Measurements from ENCODE around the gene PSMD1. TPM values are rescaled to one million over a fixed set of nuclear protein-coding genes. Genes with fewer than 3 reads are reported as not detected.

The PSMD1 gene
- total RNA-seq, 2 experiments from 2014 or later, result 27.9 to 31.3 TPM

DNA sequence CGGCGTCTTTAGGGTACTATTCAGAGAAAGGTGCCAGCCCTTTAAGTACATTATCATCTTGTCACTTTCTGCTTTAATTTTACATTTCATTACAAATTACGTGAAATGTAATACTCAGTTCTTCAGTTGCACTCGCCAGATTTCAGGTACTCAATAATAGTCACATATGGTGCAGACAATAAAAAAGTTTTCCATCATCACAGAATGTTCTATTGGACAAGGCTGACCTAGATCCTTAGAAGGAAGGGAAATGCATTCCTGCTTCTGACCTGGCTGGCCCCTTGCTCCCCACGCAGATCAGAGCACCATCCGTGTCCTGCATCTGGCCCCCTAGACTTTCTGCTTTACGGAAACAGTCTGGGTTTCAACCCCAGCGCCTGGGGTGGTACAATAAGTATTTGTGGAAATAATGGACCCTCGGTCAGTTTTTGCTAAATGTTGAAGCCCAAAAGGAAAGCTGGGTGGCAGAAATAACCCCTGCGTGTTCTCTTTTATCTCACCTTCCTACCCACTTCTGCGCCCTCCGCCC is 20.0 kb upstream of the PSMD1 start:
- TF ChIP-seq, protein P1, sequence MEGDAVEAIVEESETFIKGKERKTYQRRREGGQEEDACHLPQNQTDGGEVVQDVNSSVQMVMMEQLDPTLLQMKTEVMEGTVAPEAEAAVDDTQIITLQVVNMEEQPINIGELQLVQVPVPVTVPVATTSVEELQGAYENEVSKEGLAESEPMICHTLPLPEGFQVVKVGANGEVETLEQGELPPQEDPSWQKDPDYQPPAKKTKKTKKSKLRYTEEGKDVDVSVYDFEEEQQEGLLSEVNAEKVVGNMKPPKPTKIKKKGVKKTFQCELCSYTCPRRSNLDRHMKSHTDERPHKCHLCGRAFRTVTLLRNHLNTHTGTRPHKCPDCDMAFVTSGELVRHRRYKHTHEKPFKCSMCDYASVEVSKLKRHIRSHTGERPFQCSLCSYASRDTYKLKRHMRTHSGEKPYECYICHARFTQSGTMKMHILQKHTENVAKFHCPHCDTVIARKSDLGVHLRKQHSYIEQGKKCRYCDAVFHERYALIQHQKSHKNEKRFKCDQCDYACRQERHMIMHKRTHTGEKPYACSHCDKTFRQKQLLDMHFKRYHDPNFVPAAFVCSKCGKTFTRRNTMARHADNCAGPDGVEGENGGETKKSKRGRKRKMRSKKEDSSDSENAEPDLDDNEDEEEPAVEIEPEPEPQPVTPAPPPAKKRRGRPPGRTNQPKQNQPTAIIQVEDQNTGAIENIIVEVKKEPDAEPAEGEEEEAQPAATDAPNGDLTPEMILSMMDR (IDR thresholded peaks at IDR 0.05), result no peak
- DNase-seq (no peak), ATAC-seq (ENCODE audit: poor library complexity) (no peak)
- ChIA-PET POLR2A (no interaction called here), CTCF (no interaction called here)
- no peaks in the 10 kb centered on the region for H3K36me3 ChIP-seq (ENCODE audit: insufficient read depth, low read length)
- H3K27me3 Mint-ChIP-seq, result peaks cover 84% of the 10 kb centered on the region
- no peaks in the 10 kb centered on the region for H3K36me3 Mint-ChIP-seq (ENCODE audit: low read depth)
- H3K4me3 Mint-ChIP-seq, result no peak overlapping the region
- no peaks in the 10 kb centered on the region for H3K9me3 ChIP-seq (ENCODE audit: control insufficient read depth in 1 of 2, insufficient read depth in 1 of 2, low read length in 2 of 2)
- no peaks in the 10 kb centered on the region for H3K4me1 Mint-ChIP-seq (ENCODE audit: low read depth)
- H3K27ac Mint-ChIP-seq, result no peak overlapping the region
- peaks cover 37 to 56% of the 10 kb centered on the region in 2 experiments for H3K27me3 ChIP-seq (ENCODE audit: control insufficient read depth in 1 of 2, insufficient read depth in 2 of 2, low read length in 2 of 2)
- no peak overlapping the region for H3K27ac ChIP-seq (ENCODE audit: low read depth in 1 of 2, low read length in 2 of 2)
- no peaks in the 10 kb centered on the region for H3K9me3 Mint-ChIP-seq
- peaks cover 7% of the 10 kb centered on the region for H3K4me1 ChIP-seq (ENCODE audit: insufficient read depth, low read length)
- H3K4me3 ChIP-seq (ENCODE audit: low read length), result no peak overlapping the region
- intact Hi-C loops (cut with DNase I, micrococcal nuclease), result no loop called here

DNA sequence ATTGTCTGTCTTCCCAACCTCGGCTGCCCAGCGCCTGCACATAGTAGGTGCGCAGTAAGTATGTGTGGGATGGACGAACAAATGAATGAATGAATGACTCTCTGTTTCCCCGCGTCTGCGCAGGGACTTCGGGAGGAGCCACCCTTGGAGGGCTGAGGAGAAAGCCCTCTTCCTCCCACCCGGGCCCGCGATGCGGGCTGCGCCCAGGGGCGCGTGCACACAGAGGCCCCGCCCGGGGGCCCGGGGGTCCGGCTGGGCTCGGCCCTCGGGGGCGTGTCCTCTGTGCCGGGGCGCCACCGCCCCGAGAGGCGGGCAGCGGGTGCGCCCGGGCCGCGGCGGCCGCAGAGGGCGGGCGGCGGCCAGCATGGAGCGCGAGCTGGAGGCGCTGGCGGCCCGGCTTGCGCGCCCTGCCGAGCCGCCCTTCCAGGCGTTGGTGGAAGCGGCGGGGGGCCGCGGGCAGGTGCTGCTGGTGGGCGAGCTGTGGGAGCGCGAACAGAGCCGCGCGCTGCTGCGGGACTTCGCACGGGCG is 19.4 kb upstream of the PSMD1 start, which contains the start of gene C2orf72:
C2orf72 (plus strand) TSS at position 322 of the 529 bp plus-strand sequence; CDS start at position 365, 43 bp downstream.
- Histone ChIP-seq H3K27ac (ENCODE audit: low read depth in 1 of 2, low read length in 2 of 2) (no peak within 1 kb of the TSS), H3K4me3 (ENCODE audit: low read length) (no peak within 1 kb of the TSS), H3K4me1 (ENCODE audit: insufficient read depth, low read length) (peaks cover 7% of the 10 kb centered on the region), H3K9me3 (ENCODE audit: control insufficient read depth in 1 of 2, insufficient read depth in 1 of 2, low read length in 2 of 2) (no peaks in the 10 kb centered on the region), H3K27me3 (ENCODE audit: control insufficient read depth in 1 of 2, insufficient read depth in 2 of 2, low read length in 2 of 2) (peaks cover 42 to 56% of the 10 kb centered on the region in 2 experiments), H3K36me3 (ENCODE audit: insufficient read depth, low read length) (no peaks in the 10 kb centered on the region)
- intact Hi-C loops (cut with DNase I, micrococcal nuclease), result no loop called here
- no peak within 1 kb of the TSS for H3K27ac Mint-ChIP-seq
- peaks cover 86% of the 10 kb centered on the region for H3K27me3 Mint-ChIP-seq
- peak within 1 kb of the TSS; percentile 74 for H3K4me3 Mint-ChIP-seq
- no peaks in the 10 kb centered on the region for H3K36me3 Mint-ChIP-seq (ENCODE audit: low read depth)
- H3K4me1 Mint-ChIP-seq (ENCODE audit: low read depth), result no peaks in the 10 kb centered on the region
- ATAC-seq (ENCODE audit: poor library complexity) (no peak), DNase-seq (no peak)
- ChIA-PET CTCF (no interaction called here), POLR2A (no interaction called here)
- TF ChIP-seq, protein P1 (IDR thresholded peaks at IDR 0.05), result no peak
- no peaks in the 10 kb centered on the region for H3K9me3 Mint-ChIP-seq

- H3K27ac ChIP-seq (ENCODE audit: low read depth in 1 of 2, low read length in 2 of 2), result no peak overlapping the region
- TF ChIP-seq, protein P1 (IDR thresholded peaks at IDR 0.05), result no peak
- intact Hi-C loops (cut with DNase I, micrococcal nuclease), result no loop called here
- no peaks in the 10 kb centered on the region for H3K36me3 ChIP-seq (ENCODE audit: insufficient read depth, low read length)
- Mint-ChIP-seq H3K4me1 (ENCODE audit: low read depth) (no peaks in the 10 kb centered on the region), H3K36me3 (ENCODE audit: low read depth) (no peaks in the 10 kb centered on the region), H3K4me3 (no peak overlapping the region), H3K27ac (no peak overlapping the region), H3K27me3 (peaks cover 82% of the 10 kb centered on the region), H3K9me3 (no peaks in the 10 kb centered on the region)
- peak; percentile 48 for ATAC-seq (ENCODE audit: poor library complexity)
- H3K9me3 ChIP-seq (ENCODE audit: control insufficient read depth in 1 of 2, insufficient read depth in 1 of 2, low read length in 2 of 2), result no peaks in the 10 kb centered on the region
- ChIA-PET POLR2A (interaction anchor here (0.8 kb wide), 1 partner anchor 15 kb away, joined by 5 read pairs; no protein-coding TSS in a partner anchor), CTCF (no interaction called here)
- DNase-seq, result peak in 2 of 14 experiments; percentile 22 to 23
- H3K4me1 ChIP-seq (ENCODE audit: insufficient read depth, low read length), result peaks cover 7% of the 10 kb centered on the region
- peaks cover 44 to 56% of the 10 kb centered on the region in 2 experiments for H3K27me3 ChIP-seq (ENCODE audit: control insufficient read depth in 1 of 2, insufficient read depth in 2 of 2, low read length in 2 of 2)
- H3K4me3 ChIP-seq (ENCODE audit: low read length), result no peak overlapping the region
Measured at GRCh38 chr2:231037731-231038482, 18.8 kb upstream of the PSMD1 start.

All from CD4-positive, alpha-beta T cell (primary cell).